Nephron (organoid): ENCODE data around the gene RBFOX1.

Experiments used
- H3K27ac Mint-ChIP-seq, 3 experiments: 2 replicates each; pipeline ENCODE4 v1.8.0; 2020; ENCODE audit warnings: mixed read lengths in 3 of 3, mild to moderate bottlenecking in 2 of 3, moderate library complexity in 1 of 3
- H3K27me3 Mint-ChIP-seq: 2 replicates; pipeline ENCODE4 v1.8.0; 2021; ENCODE audit warnings: low read depth, mild to moderate bottlenecking, moderate library complexity, mixed read lengths
- H3K36me3 Mint-ChIP-seq: 2 replicates; pipeline ENCODE4 v1.8.0; 2020; ENCODE audit warnings: low read depth, mixed read lengths
- H3K4me1 Mint-ChIP-seq: 2 replicates; pipeline ENCODE4 v1.8.0; 2020; ENCODE audit warnings: mixed read lengths
- H3K4me3 Mint-ChIP-seq, 3 experiments: 2 replicates each; pipeline ENCODE4 v1.8.0; 2020; ENCODE audit warnings: mild to moderate bottlenecking in 3 of 3, mixed read lengths in 3 of 3, moderate library complexity in 2 of 3
- H3K9me3 Mint-ChIP-seq: 2 replicates; pipeline ENCODE4 v1.8.0; 2020; ENCODE audit warnings: mixed read lengths
- CTCF ChIP-seq, 3 experiments: fragments of 200-600 bp; sonication (generic); IDR thresholded peaks; one replicate each; pipeline ENCODE4 v1.5.0; 2021; ENCODE audit warnings: antibody characterized with exemption in 3 of 3; ENCODE audit not compliant: unreplicated experiment in 3 of 3

The RBFOX1 gene

GRCh38 chr16:7394720-7395336, 62.2 kb downstream of the RBFOX1 start:
- Mint-ChIP-seq H3K27me3 (no peaks in the 10 kb centered on the region), H3K4me1 (peaks cover 38% of the 10 kb centered on the region), H3K4me3 (no peak overlapping the region), H3K36me3 (no peaks in the 10 kb centered on the region), H3K27ac (peak overlapping the region; percentile 15 to 66 (median 34)), H3K9me3 (no peaks in the 10 kb centered on the region)
- TF ChIP-seq CTCF (IDR thresholded peaks at IDR 0.05; ENCODE audit: unreplicated experiment in 3 of 3): no peak

GRCh38 chr16:7397901-7398300, 65.3 kb downstream of the RBFOX1 start:
- Mint-ChIP-seq H3K36me3 (no peaks in the 10 kb centered on the region), H3K4me3 (no peak overlapping the region), H3K9me3 (no peaks in the 10 kb centered on the region), H3K27ac (peak overlapping the region in 2 of 3 experiments; percentile 9 to 16), H3K4me1 (peaks cover 55% of the 10 kb centered on the region), H3K27me3 (no peaks in the 10 kb centered on the region)
- TF ChIP-seq CTCF (IDR thresholded peaks at IDR 0.05; ENCODE audit: unreplicated experiment in 3 of 3): no peak

GRCh38 chr16:7398536-7398935, 65.9 kb downstream of the RBFOX1 start:
- TF ChIP-seq CTCF (IDR thresholded peaks at IDR 0.05; ENCODE audit: unreplicated experiment in 3 of 3): no peak
- H3K4me1 Mint-ChIP-seq: peaks cover 55% of the 10 kb centered on the region
- no peaks in the 10 kb centered on the region for H3K9me3 Mint-ChIP-seq
- no peak overlapping the region for H3K27ac Mint-ChIP-seq
- no peaks in the 10 kb centered on the region for H3K36me3 Mint-ChIP-seq
- H3K27me3 Mint-ChIP-seq: no peaks in the 10 kb centered on the region
- no peak overlapping the region for H3K4me3 Mint-ChIP-seq

- H3K36me3 Mint-ChIP-seq: no peaks in the 10 kb centered on the region
- H3K27me3 Mint-ChIP-seq: no peaks in the 10 kb centered on the region
- no peak overlapping the region for H3K4me3 Mint-ChIP-seq
- no peak overlapping the region for H3K27ac Mint-ChIP-seq
- H3K4me1 Mint-ChIP-seq: peaks cover 53% of the 10 kb centered on the region
- no peak for TF ChIP-seq CTCF (IDR thresholded peaks at IDR 0.05; ENCODE audit: unreplicated experiment in 3 of 3)
- H3K9me3 Mint-ChIP-seq: no peaks in the 10 kb centered on the region
Observed at GRCh38 chr16:7399296-7399695, 66.7 kb downstream of the RBFOX1 start.

GRCh38 chr16:7400117-7400890, 67.7 kb downstream of the RBFOX1 start:
- TF ChIP-seq CTCF (IDR thresholded peaks at IDR 0.05; ENCODE audit: unreplicated experiment in 3 of 3): no peak
- Mint-ChIP-seq H3K36me3 (no peaks in the 10 kb centered on the region), H3K27me3 (no peaks in the 10 kb centered on the region), H3K4me1 (peaks cover 51% of the 10 kb centered on the region), H3K27ac (peak overlapping the region in 1 of 3 experiments; percentile 49), H3K9me3 (no peaks in the 10 kb centered on the region), H3K4me3 (no peak overlapping the region)
